Dermis blood vessel endothelial cell (primary cell): Measurements from ENCODE around the gene ZSCAN9. TPM values are rescaled to one million over a fixed set of nuclear protein-coding genes. Genes with fewer than 3 reads are reported as not detected.

ENCODE experiments used
- DNase-seq: peaks from one replicate; pipeline ENCODE4 v3.0.0; 2010
- total RNA-seq: library from RNA; depleted of rRNA; stranded (reverse); fragments of >200 nt; gene quantifications from 2 replicates; pipeline ENCODE4 v1.2.3, GENCODE V29; 2014

Gene ZSCAN9
- total RNA-seq, 1 donor from 2014 or later, result 17.9 TPM

GRCh38 chr6:28224131-28225055 is 682 bp upstream of the ZSCAN9 start:
- no peak for DNase-seq

- no peak for DNase-seq
These were observed 1.4 kb downstream of the ZSCAN9 start for GRCh38 chr6:28226460-28226859.

GRCh38 chr6:28232785-28233184 is 7.7 kb downstream of the ZSCAN9 start:
- DNase-seq, result no peak

GRCh38 chr6:28235912-28236452 is 10.9 kb downstream of the ZSCAN9 start:
- no peak for DNase-seq

GRCh38 chr6:28239636-28240035 is 14.6 kb downstream of the ZSCAN9 start:
- no peak for DNase-seq

- no peak for DNase-seq
These were observed 15.4 kb downstream of the ZSCAN9 start for GRCh38 chr6:28240471-28240870.

GRCh38 chr6:28243946-28244345 is 18.9 kb downstream of the ZSCAN9 start:
- no peak for DNase-seq

- no peak for DNase-seq
These were observed 20.3 kb downstream of the ZSCAN9 start for GRCh38 chr6:28245206-28245941.

- no peak for DNase-seq
These were observed 23.8 kb downstream of the ZSCAN9 start for GRCh38 chr6:28248916-28249315.

- DNase-seq, result no peak
These were observed 25.7 kb downstream of the ZSCAN9 start for GRCh38 chr6:28250747-28251146.

GRCh38 chr6:28251661-28252008 is 26.6 kb downstream of the ZSCAN9 start:
- peak; percentile 46 for DNase-seq

GRCh38 chr6:28252009-28252975 is 27.2 kb downstream of the ZSCAN9 start, which contains the start of gene ZKSCAN4:
TSS of gene ZKSCAN4 (minus strand) at chr6:28252269. CDS start at chr6:28251980, 289 bp downstream.
- DNase-seq, result peak; percentile 89

GRCh38 chr6:28254121-28254519 is 29.0 kb downstream of the ZSCAN9 start:
- DNase-seq, result no peak

GRCh38 chr6:28257042-28257441 is 32.0 kb downstream of the ZSCAN9 start:
- DNase-seq, result no peak

- peak; percentile 78 for DNase-seq
These were observed 34.1 kb downstream of the ZSCAN9 start, which contains the start of gene NKAPL for GRCh38 chr6:28258877-28259777. TSS of gene NKAPL (plus strand) at chr6:28259297. CDS start at chr6:28259372, 75 bp downstream.

- DNase-seq, result no peak
These were observed 38.8 kb downstream of the ZSCAN9 start for GRCh38 chr6:28263922-28264321.

GRCh38 chr6:28264834-28265401 is 39.8 kb downstream of the ZSCAN9 start:
- DNase-seq, result no peak

- no peak for DNase-seq
These were observed 41.5 kb downstream of the ZSCAN9 start for GRCh38 chr6:28266563-28266961.

- peak; percentile 92 for DNase-seq
These were observed 42.1 kb downstream of the ZSCAN9 start, which contains the start of gene ZSCAN26 for GRCh38 chr6:28266962-28267694. TSS of gene ZSCAN26 (plus strand) at chr6:28267143. CDS start at chr6:28271920, 4,777 bp downstream.

- DNase-seq, result no peak
These were observed 42.6 kb downstream of the ZSCAN9 start for GRCh38 chr6:28267695-28268059.
